HCT116 (cell line): ENCODE measurements around the gene GREB1L. TPM values are rescaled to one million over a fixed set of nuclear protein-coding genes. Genes with fewer than 3 reads are reported as not detected.

Source experiments
- ATAC-seq: fragments of 200-7000 bp; cut with Tn5 transposase; 2 replicates; pipeline ENCODE4 v1.9.1; 2020; ENCODE audit warnings: mild to moderate bottlenecking, moderate library complexity
- BruUV-seq: library from RNA; stranded (reverse); fragments of 400-500 nt; replicated peaks from 2 replicates; lab custom pipeline; 2021; lab: Mats Ljungman, UMichigan
- CTCF ChIA-PET: fragments of 300-600 bp; sonication (Branson Sonifier 250); formaldehyde crosslinking; loops from one replicate; lab custom pipeline; 2021; ENCODE audit warnings: antibody characterized with exemption; lab: Charles Lee
- POLR2A ChIA-PET: fragments of 300-600, 350-600 bp; sonication (Branson Sonifier 250); formaldehyde crosslinking; loops from one replicate; lab custom pipeline; 2021; ENCODE audit warnings: antibody characterized with exemption; lab: Charles Lee
- RAD21 ChIA-PET, 2 experiments: fragments of 300-600 bp; sonication (Branson Sonifier 250); formaldehyde crosslinking; loops; one replicate each; lab custom pipeline; 2023; ENCODE audit warnings: low total read pairs in 2 of 2; ENCODE audit not compliant: uncharacterized antibody in 2 of 2, unreplicated experiment in 2 of 2, low non-redundant PET in 1 of 2; lab: Charles Lee
- DNase-seq: peaks from one replicate; pipeline ENCODE4 v3.0.0-alpha.2; 2010; ENCODE audit warnings: low read depth, low spot score
- H2AFZ ChIP-seq: fragments of 200-600 bp; shearing (Covaris generic), sonication (generic); 2 replicates; pipeline ENCODE4 v1.6.1; 2017; ENCODE audit warnings: low read depth, mixed run types, mixed read lengths, antibody characterized with exemption, low read length; ENCODE audit not compliant: poor library complexity, severe bottlenecking
- H3K27ac ChIP-seq: 2 replicates; pipeline ENCODE4 v1.5.1; 2012; ENCODE audit warnings: low read depth, low read length
- H3K27me3 ChIP-seq: fragments of 200-600 bp; sonication (generic); 2 replicates; pipeline ENCODE4 v1.6.1; 2016; ENCODE audit warnings: mixed run types, low read length, mixed read lengths; ENCODE audit not compliant: insufficient read depth
- H3K36me3 ChIP-seq, 2 experiments: fragments of 200-500 bp in 1 of 2; fragments of 200-600 bp in 1 of 2; sonication (Bioruptor generic) in 1 of 2; sonication (generic) in 1 of 2; 2 replicates each; pipeline versions ENCODE4 v1.5.1 to v1.6.1; 2014 to 2016; ENCODE audit warnings: low read length in 2 of 2, inconsistent platforms in 1 of 2, mixed read lengths in 1 of 2, mixed run types in 1 of 2; ENCODE audit not compliant: insufficient read depth in 2 of 2, control insufficient read depth in 1 of 2
- H3K4me1 ChIP-seq, 2 experiments: fragments of 200-600 bp in 1 of 2; sonication (generic) in 1 of 2; 2 replicates each; pipeline versions ENCODE4 v1.5.1 to v1.6.1; 2012 to 2017; ENCODE audit warnings: low read length in 2 of 2, inconsistent platforms in 1 of 2, mild to moderate bottlenecking in 1 of 2, mixed read lengths in 1 of 2, mixed run types in 1 of 2, moderate library complexity in 1 of 2; ENCODE audit not compliant: insufficient read depth in 2 of 2, control insufficient read depth in 1 of 2
- H3K4me2 ChIP-seq: fragments of 200-600 bp; sonication (generic); 2 replicates; pipeline ENCODE4 v1.6.1; 2017; ENCODE audit warnings: mixed run types, low read length, mixed read lengths
- H3K4me3 ChIP-seq, 2 experiments: fragments of 200-600 bp in 1 of 2; sonication (generic) in 1 of 2; replicated peaks in 1 of 2; 2 replicates each; pipeline ENCODE4 v1.5.1; 2011 to 2016; ENCODE audit warnings: low read length in 2 of 2, control low read depth in 1 of 2, low read depth in 1 of 2, mild to moderate bottlenecking in 1 of 2, mixed read lengths in 1 of 2, mixed run types in 1 of 2
- H3K79me2 ChIP-seq: fragments of 200-600 bp; sonication (generic); 2 replicates; pipeline ENCODE4 v1.6.1; 2017; ENCODE audit warnings: mild to moderate bottlenecking, mixed run types, low read length, moderate library complexity, mixed read lengths; ENCODE audit not compliant: insufficient read depth
- H3K9ac ChIP-seq: fragments of 200-600 bp; sonication (generic); 2 replicates; pipeline ENCODE4 v1.6.1; 2016; ENCODE audit warnings: low read length, mixed read lengths
- H3K9me2 ChIP-seq: fragments of 200-600 bp; sonication (generic), shearing (Covaris generic); 2 replicates; pipeline ENCODE4 v1.6.1; 2017; ENCODE audit warnings: mixed run types, mild to moderate bottlenecking, moderate library complexity; ENCODE audit not compliant: insufficient read depth
- H3K9me3 ChIP-seq, 2 experiments: fragments of 200-500 bp in 1 of 2; fragments of 200-600 bp in 1 of 2; sonication (Bioruptor generic) in 1 of 2; sonication (generic) in 1 of 2; 2 replicates each; pipeline ENCODE4 v1.6.1; 2014 to 2017; ENCODE audit warnings: low read length in 2 of 2, mixed read lengths in 2 of 2, inconsistent platforms in 1 of 2, low read depth in 1 of 2, mild to moderate bottlenecking in 1 of 2, mixed run types in 1 of 2, moderate library complexity in 1 of 2; ENCODE audit not compliant: control insufficient read depth in 1 of 2, insufficient read depth in 1 of 2
- H4K20me1 ChIP-seq: fragments of 200-600 bp; sonication (generic), shearing (Covaris generic); 2 replicates; pipeline ENCODE4 v1.6.1; 2017; ENCODE audit warnings: mixed run types, mild to moderate bottlenecking, moderate library complexity; ENCODE audit not compliant: insufficient read depth
- CTCF ChIP-seq, 3 experiments: fragments of 200-600 bp in 1 of 3; sonication (generic) in 1 of 3; IDR thresholded peaks in 2 of 3; conservative IDR thresholded peaks in 1 of 3; 2 replicates each; pipeline ENCODE4 v1.5.1; 2012 to 2017; ENCODE audit warnings: low read depth in 2 of 3, low read length in 2 of 3, antibody characterized with exemption in 1 of 3, borderline replicate concordance in 1 of 3, control low read depth in 1 of 3, mild to moderate bottlenecking in 1 of 3, mixed read lengths in 1 of 3, mixed run types in 1 of 3, moderate library complexity in 1 of 3; ENCODE audit not compliant: insufficient read depth in 1 of 3
- EZH2phosphoT487 ChIP-seq: fragments of 200-600 bp; IDR thresholded peaks from 2 replicates; pipeline ENCODE4 v1.6.1; 2018; ENCODE audit warnings: antibody characterized with exemption, borderline replicate concordance
- FOSL1 ChIP-seq: IDR thresholded peaks from 2 replicates; pipeline ENCODE4 v1.6.1; 2012; ENCODE audit warnings: low read depth
- JUND ChIP-seq: IDR thresholded peaks from 2 replicates; pipeline ENCODE4 v1.6.1; 2012
- SIN3A ChIP-seq: IDR thresholded peaks from 2 replicates; pipeline ENCODE4 v1.6.1; 2012; ENCODE audit warnings: low read depth
- SP1 ChIP-seq: IDR thresholded peaks from 2 replicates; pipeline ENCODE4 v1.6.1; 2012; ENCODE audit warnings: low read depth
- SRF ChIP-seq: IDR thresholded peaks from 2 replicates; pipeline ENCODE4 v1.6.1; 2012; ENCODE audit warnings: low read depth
- ZBTB33 ChIP-seq: IDR thresholded peaks from 2 replicates; pipeline ENCODE4 v1.6.1; 2011; ENCODE audit warnings: mild to moderate bottlenecking, low read length, moderate library complexity; ENCODE audit not compliant: insufficient replicate concordance; ENCODE audit errors: extremely low read depth
- intact Hi-C: fragments of 100-400 bp; cut with micrococcal nuclease; formaldehyde crosslinking; loops from 2 replicates; pipeline ENCODE4 v1.10.0; 2022
- total RNA-seq: library from RNA; stranded (reverse); gene quantifications from one replicate; pipeline ENCODE4 v1.2.1, GENCODE V29; 2021; ENCODE audit not compliant: unreplicated experiment

Gene GREB1L
- total RNA-seq, 1 experiment from 2014 or later, result 12.2 TPM

- H3K9ac ChIP-seq, result no peak overlapping the region
- DNase-seq (no peak), ATAC-seq (no peak)
- H2AFZ ChIP-seq, result no peak overlapping the region
- no peak overlapping the region for H3K4me3 ChIP-seq
- BruUV-seq, result no TSS peak
- no peaks in the 10 kb centered on the region for H4K20me1 ChIP-seq
- CTCF ChIA-PET, result no interaction called here
- H3K9me3 ChIP-seq, result no peaks in the 10 kb centered on the region
- no peaks in the 10 kb centered on the region for H3K36me3 ChIP-seq
- no peak overlapping the region for H3K4me2 ChIP-seq
- POLR2A ChIA-PET, result no interaction called here
- TF ChIP-seq JUND, result no peak
- TF ChIP-seq SIN3A, result no peak
- no peak for TF ChIP-seq SP1
- H3K4me1 ChIP-seq, result peaks cover 0 to 26% of the 10 kb centered on the region in 2 experiments; a peak in 2 of 4 replicates
- peaks cover 5% of the 10 kb centered on the region; the same call in 1 of the 2 replicates for H3K79me2 ChIP-seq
- RAD21 ChIA-PET, result no interaction called here
- intact Hi-C loops, result no loop called here
- no peaks in the 10 kb centered on the region for H3K9me2 ChIP-seq
- no peaks in the 10 kb centered on the region for H3K27me3 ChIP-seq
- H3K27ac ChIP-seq, result no peak overlapping the region
Measured at GRCh38 chr18:21364471-21364870, 122.4 kb downstream of the GREB1L start.

- Histone ChIP-seq H3K9ac (no peak overlapping the region), H3K4me2 (no peak overlapping the region), H3K27ac (no peak overlapping the region), H3K4me1 (peaks cover 0 to 14% of the 10 kb centered on the region in 2 experiments; a peak in 2 of 4 replicates), H3K9me2 (no peaks in the 10 kb centered on the region), H3K9me3 (no peaks in the 10 kb centered on the region), H3K27me3 (no peaks in the 10 kb centered on the region), H2AFZ (no peak overlapping the region), H3K36me3 (no peaks in the 10 kb centered on the region), H4K20me1 (no peaks in the 10 kb centered on the region), H3K79me2 (peaks cover 5% of the 10 kb centered on the region; the same call in 1 of the 2 replicates), H3K4me3 (no peak overlapping the region)
- intact Hi-C loops, result no loop called here
- ChIA-PET POLR2A (no interaction called here), CTCF (no interaction called here), RAD21 (no interaction called here)
- TF ChIP-seq EZH2phosphoT487 (no peak), SRF (no peak), FOSL1 (no peak), CTCF (IDR thresholded peaks at IDR 0.05 in 2 of 3, conservative IDR thresholded peaks at IDR 0.05 in 1 of 3; ENCODE audit: borderline replicate concordance in 1 of 3, insufficient read depth in 1 of 3, low read depth in 2 of 3, low read length in 2 of 3) (no peak), ZBTB33 (no peak)
- ATAC-seq (no peak), DNase-seq (no peak)
- no TSS peak for BruUV-seq
Measured at GRCh38 chr18:21366896-21367295, 124.9 kb downstream of the GREB1L start.
